Lower lobe of right lung (tissue), 2 donors: ENCODE results near the gene ITGB5. TPM values are rescaled to one million over a fixed set of nuclear protein-coding genes. Genes with fewer than 3 reads are reported as not detected.

Experiments used
- ATAC-seq, 2 donors: fragments of 200-7000 bp; cut with Tn5 transposase; one replicate each; pipeline ENCODE4 v1.9.1; 2020 to 2022; ENCODE audit warnings: mild to moderate bottlenecking in 2 of 2, moderate library complexity in 2 of 2
- DNase-seq: peaks from one replicate; pipeline ENCODE4 v3.0.0-alpha.2; 2020
- H3K27ac ChIP-seq: fragments of 200-600 bp; one replicate; pipeline ENCODE4 v1.8.0; 2022
- H3K27me3 ChIP-seq: fragments of 200-600 bp; one replicate; pipeline ENCODE4 v1.8.0; 2022; ENCODE audit warnings: low read depth
- H3K36me3 ChIP-seq: fragments of 200-600 bp; one replicate; pipeline ENCODE4 v1.8.0; 2022; ENCODE audit warnings: mild to moderate bottlenecking
- H3K4me1 ChIP-seq: fragments of 200-600 bp; one replicate; pipeline ENCODE4 v1.8.0; 2022
- H3K4me3 ChIP-seq: fragments of 200-600 bp; one replicate; pipeline ENCODE4 v1.8.0; 2022; ENCODE audit warnings: mild to moderate bottlenecking
- H3K9me3 ChIP-seq: fragments of 200-600 bp; one replicate; pipeline ENCODE4 v1.8.0; 2022
- intact Hi-C: fragments of 100-400 bp; cut with DNase I; formaldehyde crosslinking; loops from one replicate; pipeline ENCODE4 v1.11.0; 2022
- total RNA-seq: library from RNA; stranded (reverse); fragmentation: NEBNext Ultra II Directional; extraction: Animal tissue kit (Norgen Biotek cat#: 25700); gene quantifications from one replicate; pipeline ENCODE4 v1.2.1, GENCODE V29; 2021
- TF ChIP-seq, protein P1 (sequence below): fragments of 200-600 bp; IDR thresholded peaks from one replicate; pipeline ENCODE4 v1.8.0; 2022; ENCODE audit warnings: antibody characterized with exemption, mild to moderate bottlenecking
- donor health status: DM: no; HTN: yes; CAD: no; lungs with severe emphysema.

The ITGB5 gene
- total RNA-seq, 1 donor from 2014 or later, result 93.1 TPM

DNA sequence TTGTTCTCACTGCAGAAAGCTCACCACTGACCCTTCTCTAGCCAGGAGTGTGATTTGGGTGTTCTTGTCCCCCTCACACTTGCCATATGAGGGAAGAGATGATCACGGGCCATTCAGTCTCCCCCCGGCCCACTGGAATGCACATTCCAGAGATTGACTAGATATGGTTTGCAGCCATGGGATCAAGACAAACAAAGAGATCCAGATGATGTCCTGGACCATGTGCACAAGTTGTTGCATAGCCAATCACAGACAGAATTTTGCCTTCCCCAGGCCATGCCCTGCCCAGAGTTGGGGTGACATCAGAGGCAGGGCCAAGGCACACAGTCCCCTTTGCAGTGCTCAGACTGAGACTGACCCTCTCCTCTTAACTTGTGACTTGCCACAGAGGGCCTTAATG is 32.6 kb upstream of the ITGB5 start:
- H3K9me3 ChIP-seq, result no peaks in the 10 kb centered on the region
- no peaks in the 10 kb centered on the region for H3K27me3 ChIP-seq
- TF ChIP-seq, protein P1, sequence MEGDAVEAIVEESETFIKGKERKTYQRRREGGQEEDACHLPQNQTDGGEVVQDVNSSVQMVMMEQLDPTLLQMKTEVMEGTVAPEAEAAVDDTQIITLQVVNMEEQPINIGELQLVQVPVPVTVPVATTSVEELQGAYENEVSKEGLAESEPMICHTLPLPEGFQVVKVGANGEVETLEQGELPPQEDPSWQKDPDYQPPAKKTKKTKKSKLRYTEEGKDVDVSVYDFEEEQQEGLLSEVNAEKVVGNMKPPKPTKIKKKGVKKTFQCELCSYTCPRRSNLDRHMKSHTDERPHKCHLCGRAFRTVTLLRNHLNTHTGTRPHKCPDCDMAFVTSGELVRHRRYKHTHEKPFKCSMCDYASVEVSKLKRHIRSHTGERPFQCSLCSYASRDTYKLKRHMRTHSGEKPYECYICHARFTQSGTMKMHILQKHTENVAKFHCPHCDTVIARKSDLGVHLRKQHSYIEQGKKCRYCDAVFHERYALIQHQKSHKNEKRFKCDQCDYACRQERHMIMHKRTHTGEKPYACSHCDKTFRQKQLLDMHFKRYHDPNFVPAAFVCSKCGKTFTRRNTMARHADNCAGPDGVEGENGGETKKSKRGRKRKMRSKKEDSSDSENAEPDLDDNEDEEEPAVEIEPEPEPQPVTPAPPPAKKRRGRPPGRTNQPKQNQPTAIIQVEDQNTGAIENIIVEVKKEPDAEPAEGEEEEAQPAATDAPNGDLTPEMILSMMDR, result no peak
- ATAC-seq, result no peak
- intact Hi-C loops, result no loop called here
- no peak overlapping the region for H3K4me3 ChIP-seq
- no peaks in the 10 kb centered on the region for H3K36me3 ChIP-seq
- H3K4me1 ChIP-seq, result no peaks in the 10 kb centered on the region
- H3K27ac ChIP-seq, result no peak overlapping the region
- no peak for DNase-seq

DNA sequence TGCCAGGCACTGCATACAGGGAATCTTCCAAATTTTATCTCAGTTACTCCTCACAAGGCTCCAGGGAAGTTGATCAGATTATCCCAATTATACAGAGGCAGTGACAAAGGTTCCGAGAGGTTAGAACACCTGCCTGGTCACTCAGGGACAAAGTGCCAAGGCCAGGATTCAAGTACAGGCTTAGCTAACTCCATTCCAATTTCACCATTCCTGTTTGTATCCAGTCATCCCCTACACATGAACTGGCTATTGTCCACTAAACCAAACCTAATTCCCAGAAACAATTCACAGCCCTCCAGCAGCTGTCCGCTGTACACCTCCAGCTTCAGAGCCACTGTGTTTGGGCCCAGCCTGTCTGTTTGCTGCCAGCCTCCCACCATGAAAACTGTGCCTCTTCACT is 31.4 kb upstream of the ITGB5 start:
- no peaks in the 10 kb centered on the region for H3K4me1 ChIP-seq
- no peaks in the 10 kb centered on the region for H3K36me3 ChIP-seq
- no peaks in the 10 kb centered on the region for H3K27me3 ChIP-seq
- DNase-seq (no peak), ATAC-seq (no peak)
- intact Hi-C loops, result no loop called here
- TF ChIP-seq, protein P1, result no peak
- no peak overlapping the region for H3K4me3 ChIP-seq
- no peak overlapping the region for H3K27ac ChIP-seq
- no peaks in the 10 kb centered on the region for H3K9me3 ChIP-seq

DNA sequence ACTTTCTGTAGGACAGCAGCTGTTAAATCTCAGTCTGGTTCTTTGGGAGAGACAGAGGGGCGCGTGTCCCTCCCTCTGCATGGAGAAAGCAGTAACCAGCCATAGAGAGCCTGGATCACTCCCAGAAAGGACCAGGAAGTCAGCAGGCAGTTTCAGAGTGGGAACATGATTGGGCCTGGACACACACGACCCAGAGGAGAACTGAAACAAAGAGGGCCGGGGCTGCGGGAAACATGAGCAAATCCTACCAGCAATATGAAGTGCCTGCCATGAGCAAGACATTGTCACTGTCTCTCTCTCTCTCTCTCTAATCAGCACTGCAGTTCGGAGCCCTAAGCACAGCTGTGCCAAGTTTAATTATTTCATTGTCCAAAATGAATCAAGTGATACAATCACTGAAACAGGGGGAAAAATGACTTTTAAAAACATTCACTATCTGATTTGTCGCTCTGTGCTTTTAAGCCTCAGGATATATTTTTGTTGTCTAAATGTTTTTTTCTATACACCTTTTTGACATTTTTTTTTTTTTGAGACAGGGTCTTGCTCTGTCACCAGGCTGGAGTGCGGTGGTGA is 29.8 kb upstream of the ITGB5 start:
- H3K27me3 ChIP-seq, result no peaks in the 10 kb centered on the region
- H3K4me1 ChIP-seq, result no peaks in the 10 kb centered on the region
- no peaks in the 10 kb centered on the region for H3K9me3 ChIP-seq
- no peaks in the 10 kb centered on the region for H3K36me3 ChIP-seq
- TF ChIP-seq, protein P1, result no peak
- H3K27ac ChIP-seq, result no peak overlapping the region
- H3K4me3 ChIP-seq, result no peak overlapping the region
- intact Hi-C loops, result no loop called here
- no peak for DNase-seq
- peak in 1 of 2 donors; percentile 53 for ATAC-seq

DNA sequence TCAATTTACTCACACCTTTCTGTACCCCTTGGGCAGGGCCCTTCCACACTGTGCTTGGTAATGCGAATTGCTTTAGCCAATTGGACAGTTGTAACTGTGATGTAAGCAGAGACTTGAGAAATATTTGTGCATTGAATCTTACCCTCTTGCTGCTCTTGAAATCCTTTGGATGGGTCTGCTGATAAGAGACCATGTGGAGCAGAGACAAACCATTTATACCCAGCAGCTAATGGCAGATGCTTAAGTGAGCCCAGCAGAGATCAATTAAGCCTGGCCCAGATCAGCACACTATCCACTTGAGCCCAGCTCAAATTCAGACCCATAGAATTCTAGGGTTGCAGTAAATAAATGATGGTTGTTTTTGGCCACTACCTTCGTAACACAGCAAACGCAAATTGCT is 28.1 kb upstream of the ITGB5 start:
- TF ChIP-seq, protein P1, result no peak
- no peaks in the 10 kb centered on the region for H3K9me3 ChIP-seq
- H3K36me3 ChIP-seq, result no peaks in the 10 kb centered on the region
- ATAC-seq (no peak), DNase-seq (no peak)
- H3K27me3 ChIP-seq, result no peaks in the 10 kb centered on the region
- H3K4me3 ChIP-seq, result no peak overlapping the region
- no peak overlapping the region for H3K27ac ChIP-seq
- no peaks in the 10 kb centered on the region for H3K4me1 ChIP-seq
- intact Hi-C loops, result no loop called here

DNA sequence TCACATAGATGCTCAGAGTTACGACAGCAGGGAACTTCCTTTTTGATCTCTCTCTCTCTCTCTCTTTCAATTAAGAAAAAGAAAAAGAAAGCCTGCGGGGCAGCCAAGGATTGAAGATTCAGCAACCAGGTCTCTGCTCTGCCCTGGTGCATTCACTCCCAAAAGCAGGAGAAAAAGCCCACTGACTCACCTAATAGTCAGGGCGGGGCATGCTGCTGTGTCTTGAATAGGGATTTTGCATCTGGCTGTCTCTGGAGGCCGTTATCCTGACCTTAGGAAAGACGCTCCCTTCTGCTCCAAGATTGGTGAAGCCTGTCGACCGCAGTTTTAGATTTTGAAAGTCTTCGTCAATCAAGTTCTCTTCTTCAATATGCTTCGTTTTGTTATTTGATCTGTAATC is 20.8 kb upstream of the ITGB5 start:
- TF ChIP-seq, protein P1, result no peak
- H3K9me3 ChIP-seq, result no peaks in the 10 kb centered on the region
- H3K4me1 ChIP-seq, result no peaks in the 10 kb centered on the region
- H3K27ac ChIP-seq, result no peak overlapping the region
- ATAC-seq (no peak), DNase-seq (no peak)
- no peak overlapping the region for H3K4me3 ChIP-seq
- intact Hi-C loops, result no loop called here
- H3K27me3 ChIP-seq, result no peaks in the 10 kb centered on the region
- no peaks in the 10 kb centered on the region for H3K36me3 ChIP-seq
